Transverse colon (tissue), 4 donors: ENCODE measurements around the gene SDK1. TPM values are rescaled to one million over a fixed set of nuclear protein-coding genes. Genes with fewer than 3 reads are reported as not detected.

Experiments used
- DNase-seq: peaks from one replicate; pipeline ENCODE4 v3.0.0-alpha.2; 2019
- H3K27ac ChIP-seq, 4 donors: fragments of 200-600 bp; sonication (generic); 2 replicates each; pipeline ENCODE4 v1.5.1; 2016 to 2018; ENCODE audit warnings: inconsistent platforms in 4 of 4
- H3K27me3 ChIP-seq: fragments of 200-600 bp; sonication (generic); 2 replicates; pipeline ENCODE4 v1.5.1; 2017; ENCODE audit warnings: inconsistent platforms
- H3K36me3 ChIP-seq, 4 donors: fragments of 200-600 bp; sonication (generic); 2 replicates each; pipeline ENCODE4 v1.5.1; 2017 to 2019; ENCODE audit warnings: inconsistent platforms in 4 of 4
- H3K4me1 ChIP-seq, 4 donors: fragments of 200-600 bp; sonication (generic); 2 replicates each; pipeline ENCODE4 v1.5.1; 2017 to 2020; ENCODE audit warnings: inconsistent platforms in 4 of 4
- H3K4me3 ChIP-seq, 4 donors: fragments of 200-600 bp; sonication (generic); 1 replicate in 1 of 4; 2 replicates in 3 of 4; pipeline versions ENCODE4 v1.5.1 to v1.6.1; 2017 to 2019; ENCODE audit warnings: inconsistent platforms in 4 of 4
- H3K9me3 ChIP-seq, 2 donors: fragments of 200-600 bp; sonication (generic); 2 replicates each; pipeline ENCODE4 v1.5.1; 2017 to 2019; ENCODE audit warnings: inconsistent platforms in 2 of 2
- CTCF ChIP-seq, 5 experiments: fragments of 200-600 bp in 3 of 5; fragments of 450-650 bp in 2 of 5; sonication (generic) in 3 of 5; IDR thresholded peaks; 1 replicate in 2 of 5; 2 replicates in 3 of 5; pipeline ENCODE4 v1.5.1; 2016 to 2017; ENCODE audit warnings: antibody characterized with exemption in 5 of 5, inconsistent platforms in 3 of 5, mild to moderate bottlenecking in 2 of 5, moderate library complexity in 1 of 5
- EP300 ChIP-seq: sonication (generic); formaldehyde crosslinking; IDR thresholded peaks from one replicate; pipeline ENCODE4 v1.6.1; 2017; ENCODE audit warnings: antibody characterized with exemption, low read depth
- POLR2A ChIP-seq: fragments of 450-650 bp; IDR thresholded peaks from one replicate; pipeline ENCODE4 v1.6.1; 2016; ENCODE audit warnings: antibody characterized with exemption, mild to moderate bottlenecking, moderate library complexity
- POLR2AphosphoS5 ChIP-seq, 3 donors: sonication (generic); formaldehyde crosslinking; IDR thresholded peaks; one replicate each; pipeline ENCODE4 v1.6.1; 2016; ENCODE audit warnings: antibody characterized with exemption in 3 of 3
- WGBS, 2 donors: methylation state at CpG; one replicate each; pipeline ENCODE4 v1.1.5; 2018; ENCODE audit warnings: low coverage in 1 of 2; 5-methylcytosine and 5-hydroxymethylcytosine counted together
- in situ Hi-C, 4 donors: fragments of 200-750 bp; cut with MboI; loops; one replicate each; pipeline versions ENCODE4 v1.15.0 to v1.15.1; 2017; ENCODE audit warnings: low sequenced_read_pairs in 3 of 4, low pct_ligation_motif_present in 1 of 4, low pct_unique_long_range_greater_than_20kb in 1 of 4
- intact Hi-C: fragments of 100-400 bp; cut with DNase I; formaldehyde crosslinking; loops from one replicate; pipeline ENCODE4 v1.15.1; 2023; ENCODE audit warnings: low total_unique reads
- total RNA-seq, 4 donors: library from RNA; depleted of rRNA; stranded (reverse); fragments of >200 nt; gene quantifications; one replicate each; pipeline ENCODE4 v1.1.0, GENCODE V29; 2016

Gene SDK1
- 1 to 10 TPM; 4.0 to 8.6 (median 5.4) TPM for total RNA-seq

GRCh38 chr7:3300651-3301448, at the start of gene SDK1:
Gene SDK1 (plus strand): TSS chr7:3301252. CDS start chr7:3301587, 335 bp downstream.
- TF ChIP-seq POLR2A (no peak), POLR2AphosphoS5 (IDR thresholded peaks at IDR 0.05) (peak in 1 of 3 donors; percentile 8), CTCF (IDR thresholded peaks at IDR 0.05) (peak; percentile 42 to 95 (median 85)), EP300 (no peak)
- intact Hi-C loops, result loop anchor here (5.0 kb wide), 1 partner anchor 596 kb away; no protein-coding TSS in a partner anchor
- Histone ChIP-seq H3K4me1 (peaks cover 6 to 19% (median 12%) of the 10 kb centered on the region in 4 donors), H3K4me3 (peak within 1 kb of the TSS; percentile 32 to 74 (median 54)), H3K27ac (peak within 1 kb of the TSS; percentile 62 to 82 (median 63)), H3K36me3 (no peaks in the 10 kb centered on the region), H3K9me3 (no peaks in the 10 kb centered on the region), H3K27me3 (peaks cover 21% of the 10 kb centered on the region)
- WGBS, 2 donors, result 1% methylated on average over 78 of the region's 119 CpGs; no CpG with 5 or more reads in 1 of the 2 donors
- in situ Hi-C loops, result loop anchor here in 1 of 4 donors (25.0 kb wide), 1 partner anchor 586 kb away; no protein-coding TSS in a partner anchor
- peak; percentile 92 for DNase-seq

- Histone ChIP-seq H3K9me3 (no peaks in the 10 kb centered on the region), H3K36me3 (no peaks in the 10 kb centered on the region), H3K27me3 (no peaks in the 10 kb centered on the region), H3K27ac (no peak overlapping the region), H3K4me1 (no peaks in the 10 kb centered on the region), H3K4me3 (no peak overlapping the region)
- 88 to 100% methylated on average over 1 to 6 of the region's 6 CpGs for whole genome bisulfite sequencing, 2 donors
- in situ Hi-C loops (no loop called here), intact Hi-C loops (no loop called here)
- TF ChIP-seq POLR2A (no peak), POLR2AphosphoS5 (IDR thresholded peaks at IDR 0.05) (no peak), CTCF (IDR thresholded peaks at IDR 0.05) (no peak), EP300 (no peak)
- no peak for DNase-seq
These were observed 46.3 kb upstream of the SDK1 start for GRCh38 chr7:3254718-3255117.

GRCh38 chr7:3259711-3260400, 41.2 kb upstream of the SDK1 start:
- DNase-seq, result no peak
- no peaks in the 10 kb centered on the region for H3K27me3 ChIP-seq
- H3K4me1 ChIP-seq, result no peaks in the 10 kb centered on the region
- H3K9me3 ChIP-seq, result no peaks in the 10 kb centered on the region
- H3K36me3 ChIP-seq, result no peaks in the 10 kb centered on the region
- WGBS, 2 donors, result 43 to 66% methylated on average over 13 to 17 of the region's 17 CpGs
- TF ChIP-seq CTCF (IDR thresholded peaks at IDR 0.05) (no peak), POLR2A (no peak), EP300 (no peak), POLR2AphosphoS5 (IDR thresholded peaks at IDR 0.05) (no peak)
- in situ Hi-C loops (no loop called here), intact Hi-C loops (no loop called here)
- H3K4me3 ChIP-seq, result peak overlapping the region; percentile 21 to 49 (median 34)
- H3K27ac ChIP-seq, result peak overlapping the region; percentile 57 to 76 (median 63)

GRCh38 chr7:3260401-3260715, 40.7 kb upstream of the SDK1 start:
- no peaks in the 10 kb centered on the region for H3K9me3 ChIP-seq
- WGBS, 2 donors, result 48 to 68% methylated on average over 4 to 10 of the region's 10 CpGs
- no peaks in the 10 kb centered on the region for H3K27me3 ChIP-seq
- peak overlapping the region; percentile 57 to 76 (median 63) for H3K27ac ChIP-seq
- TF ChIP-seq POLR2A (no peak), CTCF (IDR thresholded peaks at IDR 0.05) (no peak), EP300 (no peak), POLR2AphosphoS5 (IDR thresholded peaks at IDR 0.05) (no peak)
- peak overlapping the region; percentile 21 to 49 (median 34) for H3K4me3 ChIP-seq
- no peaks in the 10 kb centered on the region for H3K4me1 ChIP-seq
- intact Hi-C loops, result no loop called here
- no peak for DNase-seq
- in situ Hi-C loops, result no loop called here
- H3K36me3 ChIP-seq, result no peaks in the 10 kb centered on the region
